ENCODE data around the gene KCNJ9.

- TF ChIP-seq, protein P1, sequence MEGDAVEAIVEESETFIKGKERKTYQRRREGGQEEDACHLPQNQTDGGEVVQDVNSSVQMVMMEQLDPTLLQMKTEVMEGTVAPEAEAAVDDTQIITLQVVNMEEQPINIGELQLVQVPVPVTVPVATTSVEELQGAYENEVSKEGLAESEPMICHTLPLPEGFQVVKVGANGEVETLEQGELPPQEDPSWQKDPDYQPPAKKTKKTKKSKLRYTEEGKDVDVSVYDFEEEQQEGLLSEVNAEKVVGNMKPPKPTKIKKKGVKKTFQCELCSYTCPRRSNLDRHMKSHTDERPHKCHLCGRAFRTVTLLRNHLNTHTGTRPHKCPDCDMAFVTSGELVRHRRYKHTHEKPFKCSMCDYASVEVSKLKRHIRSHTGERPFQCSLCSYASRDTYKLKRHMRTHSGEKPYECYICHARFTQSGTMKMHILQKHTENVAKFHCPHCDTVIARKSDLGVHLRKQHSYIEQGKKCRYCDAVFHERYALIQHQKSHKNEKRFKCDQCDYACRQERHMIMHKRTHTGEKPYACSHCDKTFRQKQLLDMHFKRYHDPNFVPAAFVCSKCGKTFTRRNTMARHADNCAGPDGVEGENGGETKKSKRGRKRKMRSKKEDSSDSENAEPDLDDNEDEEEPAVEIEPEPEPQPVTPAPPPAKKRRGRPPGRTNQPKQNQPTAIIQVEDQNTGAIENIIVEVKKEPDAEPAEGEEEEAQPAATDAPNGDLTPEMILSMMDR (IDR thresholded peaks at IDR 0.05), result no peak
- TF ChIP-seq POLR2A (IDR thresholded peaks at IDR 0.05), result no peak
These were observed 8.5 kb downstream of the KCNJ9 start for GRCh38 chr1:160089883-160090282.
